Neural crest cell (in vitro differentiated cells): ENCODE measurements around the gene NOS1AP. TPM values are rescaled to one million over a fixed set of nuclear protein-coding genes. Genes with fewer than 3 reads are reported as not detected.
"Not testable (repeated sequence)": the region's sequence is repeated elsewhere in the genome, so short reads cannot be mapped to it uniquely, and the experiment has no call there.

Experiments
- DNase-seq: peaks from one replicate; pipeline ENCODE4 v3.0.0; 2021; ENCODE audit warnings: low read depth, mixed read lengths, low spot score
- H3K27ac Mint-ChIP-seq: one replicate; pipeline ENCODE4 v1.8.0; 2021; ENCODE audit warnings: mild to moderate bottlenecking, mixed read lengths; ENCODE audit not compliant: unreplicated experiment
- H3K27me3 Mint-ChIP-seq: 2 replicates; pipeline ENCODE4 v1.8.0; 2021; ENCODE audit warnings: low read depth, mild to moderate bottlenecking, mixed read lengths
- H3K36me3 Mint-ChIP-seq: 2 replicates; pipeline ENCODE4 v1.8.0; 2021; ENCODE audit warnings: low read depth, mild to moderate bottlenecking, mixed read lengths
- H3K4me1 Mint-ChIP-seq: 2 replicates; pipeline ENCODE4 v1.8.0; 2021; ENCODE audit warnings: mixed read lengths
- H3K4me3 Mint-ChIP-seq: one replicate; pipeline ENCODE4 v1.8.0; 2021; ENCODE audit warnings: mild to moderate bottlenecking, mixed read lengths
- H3K9me3 Mint-ChIP-seq: 2 replicates; pipeline ENCODE4 v1.8.0; 2021; ENCODE audit warnings: mixed read lengths
- CTCF ChIP-seq: fragments of 200-600 bp; sonication (generic); conservative IDR thresholded peaks from 2 replicates; pipeline ENCODE4 v1.5.0; 2021; ENCODE audit warnings: antibody characterized with exemption, mild to moderate bottlenecking
- total RNA-seq: library from RNA; stranded (reverse); gene quantifications from 2 replicates; pipeline ENCODE4 v1.2.1, GENCODE V29; 2021

Gene NOS1AP
- total RNA-seq, 1 donor from 2014 or later, result 7.0 TPM

- Mint-ChIP-seq H3K27me3 (no peaks in the 10 kb centered on the region), H3K4me1 (peaks cover 53% of the 10 kb centered on the region), H3K4me3 (no peak overlapping the region), H3K9me3 (no peaks in the 10 kb centered on the region), H3K36me3 (no peaks in the 10 kb centered on the region), H3K27ac (no peak overlapping the region)
- TF ChIP-seq CTCF, result no peak
- DNase-seq, result no peak
Measured at GRCh38 chr1:162168261-162168660, 98.8 kb downstream of the NOS1AP start.

- no peaks in the 10 kb centered on the region for H3K36me3 Mint-ChIP-seq
- DNase-seq, result no peak
- H3K27ac Mint-ChIP-seq, result peak overlapping the region; percentile 75
- TF ChIP-seq CTCF, result no peak
- no peaks in the 10 kb centered on the region for H3K9me3 Mint-ChIP-seq
- no peaks in the 10 kb centered on the region for H3K27me3 Mint-ChIP-seq
- no peak overlapping the region for H3K4me3 Mint-ChIP-seq
- H3K4me1 Mint-ChIP-seq, result peaks cover 48% of the 10 kb centered on the region
Measured at GRCh38 chr1:162169031-162169790, 99.7 kb downstream of the NOS1AP start.

DNA sequence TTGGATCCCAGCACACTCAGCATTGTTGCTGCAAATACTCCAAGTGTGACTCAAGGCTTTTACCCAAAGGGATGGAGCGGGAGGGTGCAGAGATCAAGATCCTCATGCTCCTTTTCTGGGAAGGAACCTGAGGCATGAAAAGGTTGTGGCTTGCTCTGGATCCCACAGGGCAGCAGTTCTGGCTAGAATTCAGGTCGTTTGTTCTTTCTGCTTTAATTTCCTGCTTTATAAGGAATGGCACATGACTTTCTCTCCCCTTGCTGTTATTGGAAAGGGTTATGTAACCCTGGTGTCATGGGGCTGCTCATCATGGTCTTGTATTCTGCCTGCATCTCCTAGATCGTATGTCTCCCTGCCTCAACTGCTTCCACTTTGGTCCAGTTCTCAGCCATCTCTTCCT, 101.6 kb downstream of the NOS1AP start:
- no peak for DNase-seq
- no peaks in the 10 kb centered on the region for H3K36me3 Mint-ChIP-seq
- no peaks in the 10 kb centered on the region for H3K9me3 Mint-ChIP-seq
- no peak overlapping the region for H3K4me3 Mint-ChIP-seq
- H3K27ac Mint-ChIP-seq, result no peak overlapping the region
- H3K4me1 Mint-ChIP-seq, result peaks cover 60% of the 10 kb centered on the region
- no peaks in the 10 kb centered on the region for H3K27me3 Mint-ChIP-seq
- TF ChIP-seq CTCF, result no peak

DNA sequence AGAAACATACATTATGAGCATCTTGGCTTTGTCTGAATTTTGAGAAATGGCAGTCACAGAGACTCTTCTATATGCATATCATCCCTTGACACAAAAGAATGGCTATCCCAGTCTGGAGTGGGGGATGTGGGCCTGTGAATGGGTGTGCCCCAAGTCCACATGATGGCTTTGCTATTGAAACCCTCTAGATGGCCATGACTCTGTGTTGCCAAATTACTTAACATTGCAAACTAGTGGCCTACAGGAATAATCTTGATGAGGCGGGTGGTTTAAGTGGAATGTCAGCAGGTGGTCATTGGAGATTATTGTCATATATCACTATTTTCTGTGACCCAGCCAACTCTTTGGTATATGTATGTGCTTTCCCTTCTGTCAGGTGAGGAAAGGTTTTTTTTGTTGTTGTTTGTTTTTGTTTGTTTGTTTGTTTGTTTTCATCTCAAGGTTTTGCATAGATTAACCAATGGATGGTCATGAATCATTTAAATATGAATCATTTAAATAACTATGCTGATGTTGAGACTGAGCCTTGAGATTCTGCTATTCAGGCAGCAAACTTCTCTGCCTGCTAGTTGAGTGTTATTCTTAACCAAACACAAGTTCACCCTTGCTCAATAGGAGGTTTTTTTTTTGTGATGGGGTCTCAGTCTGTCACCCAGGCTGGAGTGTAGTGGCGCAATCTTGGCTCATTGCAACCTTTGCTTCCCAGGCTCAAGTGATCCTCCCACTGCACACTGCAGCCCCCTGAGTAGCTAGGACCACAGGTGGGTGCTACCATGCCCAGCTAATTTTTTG, 103.0 kb downstream of the NOS1AP start:
- no peak for TF ChIP-seq CTCF
- DNase-seq, result no peak
- H3K36me3 Mint-ChIP-seq, result no peaks in the 10 kb centered on the region
- no peak overlapping the region for H3K4me3 Mint-ChIP-seq
- H3K9me3 Mint-ChIP-seq, result no peaks in the 10 kb centered on the region
- no peak overlapping the region for H3K27ac Mint-ChIP-seq
- H3K27me3 Mint-ChIP-seq, result no peaks in the 10 kb centered on the region
- H3K4me1 Mint-ChIP-seq, result peaks cover 53% of the 10 kb centered on the region

DNA sequence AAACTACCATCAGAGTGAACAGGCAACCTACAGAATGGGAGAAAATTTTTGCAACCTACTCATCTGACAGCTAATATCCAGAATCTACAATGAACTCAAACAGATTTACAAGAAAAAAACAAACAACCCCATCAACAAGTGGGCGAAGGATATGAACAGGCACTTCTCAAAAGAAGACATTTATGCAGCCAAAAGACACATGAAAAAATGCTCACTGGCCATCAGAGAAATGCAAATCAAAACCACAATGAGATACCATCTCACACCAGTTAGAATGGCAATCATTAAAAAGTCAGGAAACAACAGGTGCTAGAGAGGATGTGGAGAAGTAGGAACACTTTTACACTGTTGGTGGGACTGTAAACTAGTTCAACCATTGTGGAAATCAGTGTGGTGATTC, 104.1 kb downstream of the NOS1AP start:
- H3K4me1 Mint-ChIP-seq, result peaks cover 44% of the 10 kb centered on the region
- H3K36me3 Mint-ChIP-seq, H3K9me3 Mint-ChIP-seq: not testable (repeated sequence)

DNA sequence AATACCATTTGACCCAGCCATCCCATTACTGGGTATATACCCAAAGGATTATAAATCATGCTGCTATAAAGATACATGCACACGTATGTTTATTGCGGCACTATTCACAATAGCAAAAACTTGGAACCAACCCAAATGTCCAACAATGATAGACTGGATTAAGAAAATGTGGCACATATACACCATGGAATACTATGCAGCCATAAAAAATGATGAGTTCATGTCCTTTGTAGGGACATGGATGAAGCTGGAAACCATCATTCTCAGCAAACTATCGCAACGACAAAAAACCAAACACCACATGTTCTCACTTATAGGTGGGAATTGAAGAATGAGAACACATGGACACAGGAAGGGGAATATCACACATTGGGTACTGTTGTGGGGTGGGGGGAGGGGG, 104.5 kb downstream of the NOS1AP start:
- DNase-seq, H3K27ac Mint-ChIP-seq, H3K9me3 Mint-ChIP-seq, H3K27me3 Mint-ChIP-seq, H3K36me3 Mint-ChIP-seq, H3K4me3 Mint-ChIP-seq: not testable (repeated sequence)
- H3K4me1 Mint-ChIP-seq, result peaks cover 39% of the 10 kb centered on the region

More for the DNA sequence above, 104.1 kb downstream of the NOS1AP start:
- H3K4me3 Mint-ChIP-seq, H3K27me3 Mint-ChIP-seq, DNase-seq, H3K27ac Mint-ChIP-seq: not testable (repeated sequence)
